ENCODE data around the gene RESF1.
"Not testable (repeated sequence)": the region's sequence is repeated elsewhere in the genome, so short reads cannot be mapped to it uniquely, and the experiment has no call there.

The RESF1 gene, protein sequence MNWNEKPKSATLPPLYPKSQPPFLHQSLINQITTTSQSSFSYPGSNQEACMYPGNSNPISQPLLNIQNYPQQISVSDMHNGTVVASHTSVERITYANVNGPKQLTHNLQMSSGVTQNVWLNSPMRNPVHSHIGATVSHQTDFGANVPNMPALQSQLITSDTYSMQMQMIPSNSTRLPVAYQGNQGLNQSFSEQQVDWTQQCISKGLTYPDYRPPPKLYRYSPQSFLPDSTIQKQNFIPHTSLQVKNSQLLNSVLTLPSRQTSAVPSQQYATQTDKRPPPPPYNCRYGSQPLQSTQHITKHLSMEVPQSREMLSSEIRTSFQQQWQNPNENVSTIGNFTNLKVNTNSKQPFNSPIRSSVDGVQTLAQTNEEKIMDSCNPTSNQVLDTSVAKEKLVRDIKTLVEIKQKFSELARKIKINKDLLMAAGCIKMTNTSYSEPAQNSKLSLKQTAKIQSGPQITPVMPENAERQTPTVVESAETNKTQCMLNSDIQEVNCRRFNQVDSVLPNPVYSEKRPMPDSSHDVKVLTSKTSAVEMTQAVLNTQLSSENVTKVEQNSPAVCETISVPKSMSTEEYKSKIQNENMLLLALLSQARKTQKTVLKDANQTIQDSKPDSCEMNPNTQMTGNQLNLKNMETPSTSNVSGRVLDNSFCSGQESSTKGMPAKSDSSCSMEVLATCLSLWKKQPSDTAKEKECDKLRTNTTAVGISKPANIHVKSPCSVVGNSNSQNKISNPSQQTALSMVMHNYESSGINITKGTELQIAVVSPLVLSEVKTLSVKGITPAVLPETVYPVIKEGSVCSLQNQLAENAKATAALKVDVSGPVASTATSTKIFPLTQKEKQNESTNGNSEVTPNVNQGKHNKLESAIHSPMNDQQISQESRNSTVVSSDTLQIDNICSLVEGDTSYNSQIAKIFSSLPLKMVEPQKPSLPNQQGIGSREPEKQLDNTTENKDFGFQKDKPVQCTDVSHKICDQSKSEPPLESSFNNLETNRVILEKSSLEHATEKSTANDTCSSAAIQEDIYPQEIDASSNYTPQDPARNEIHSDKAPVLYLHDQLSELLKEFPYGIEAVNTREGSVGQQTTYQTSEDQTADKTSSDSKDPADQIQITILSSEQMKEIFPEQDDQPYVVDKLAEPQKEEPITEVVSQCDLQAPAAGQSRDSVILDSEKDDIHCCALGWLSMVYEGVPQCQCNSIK (N-terminal part only)

DNA sequence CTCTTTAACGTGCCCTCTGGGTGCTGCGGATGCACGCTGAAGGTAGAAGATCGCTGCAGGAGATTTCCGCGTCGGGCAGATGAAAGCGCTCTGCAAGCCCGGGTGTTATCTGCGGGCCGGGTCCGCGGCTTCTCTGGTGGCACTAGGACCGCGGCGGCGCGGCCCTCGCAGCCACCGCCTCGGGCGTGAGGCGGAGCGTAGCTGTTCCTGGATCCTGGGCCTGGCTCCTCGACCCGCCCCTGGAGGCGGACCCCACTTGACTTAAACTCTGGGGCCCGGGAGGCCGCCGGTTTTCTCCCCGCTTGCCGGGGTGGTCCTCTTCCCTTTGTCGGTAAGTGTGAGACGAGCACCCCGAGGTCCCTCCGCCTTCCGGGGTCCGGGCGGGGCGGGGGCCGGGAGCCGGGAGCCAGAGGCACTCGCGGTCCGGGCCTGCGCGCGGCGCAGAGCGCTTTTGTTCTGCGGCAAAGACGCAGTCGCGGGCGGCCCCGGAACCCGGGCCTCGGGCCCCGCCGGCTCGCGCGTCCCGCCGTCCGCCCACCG is at the start of gene RESF1:
Gene RESF1, plus strand, starts transcription at position 255 of the 540 bp plus-strand sequence. CDS start 21,541 bp downstream, outside the sequence.
- peak; percentile 91 for DNase-seq

DNA sequence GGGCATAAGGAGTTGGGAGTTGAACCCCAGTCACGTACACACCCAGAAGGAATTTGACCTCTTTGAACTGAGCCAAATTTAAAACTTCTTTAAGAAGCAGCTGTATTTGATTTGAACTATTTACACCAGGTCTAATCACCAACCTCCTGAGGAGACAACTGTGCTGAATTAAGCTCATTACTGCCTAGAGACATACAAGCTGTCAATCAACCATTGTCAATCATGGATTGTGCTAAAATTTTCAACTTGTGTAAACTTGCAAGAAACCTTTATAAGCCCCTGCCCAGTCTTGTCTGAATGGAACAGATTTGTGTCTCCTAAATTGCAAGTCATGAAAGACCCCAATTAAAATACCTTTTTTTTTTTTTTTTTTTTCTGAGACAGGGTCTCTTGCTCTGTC is 44.3 kb upstream of the RESF1 start:
- DNase-seq = no peak

DNA sequence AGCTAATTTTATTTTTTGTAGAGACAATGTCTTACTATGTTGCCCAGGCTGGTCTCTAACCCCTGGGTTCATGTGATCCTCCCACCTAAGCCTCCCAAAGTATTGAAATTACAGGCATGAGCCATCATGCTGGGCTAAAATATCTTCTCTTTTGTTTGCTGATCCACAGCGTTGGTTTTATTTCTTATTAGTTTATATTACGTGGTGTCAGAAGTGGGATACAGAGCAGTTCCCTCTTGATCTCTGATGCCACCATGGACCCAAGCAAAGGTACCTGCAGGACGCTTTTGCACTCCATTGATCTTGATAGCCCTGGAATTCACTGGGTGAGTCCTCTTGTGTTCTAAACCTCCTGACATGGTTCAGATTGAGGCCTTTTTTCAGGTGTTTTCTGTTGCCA is 43.8 kb upstream of the RESF1 start:
- no peak for DNase-seq

DNA sequence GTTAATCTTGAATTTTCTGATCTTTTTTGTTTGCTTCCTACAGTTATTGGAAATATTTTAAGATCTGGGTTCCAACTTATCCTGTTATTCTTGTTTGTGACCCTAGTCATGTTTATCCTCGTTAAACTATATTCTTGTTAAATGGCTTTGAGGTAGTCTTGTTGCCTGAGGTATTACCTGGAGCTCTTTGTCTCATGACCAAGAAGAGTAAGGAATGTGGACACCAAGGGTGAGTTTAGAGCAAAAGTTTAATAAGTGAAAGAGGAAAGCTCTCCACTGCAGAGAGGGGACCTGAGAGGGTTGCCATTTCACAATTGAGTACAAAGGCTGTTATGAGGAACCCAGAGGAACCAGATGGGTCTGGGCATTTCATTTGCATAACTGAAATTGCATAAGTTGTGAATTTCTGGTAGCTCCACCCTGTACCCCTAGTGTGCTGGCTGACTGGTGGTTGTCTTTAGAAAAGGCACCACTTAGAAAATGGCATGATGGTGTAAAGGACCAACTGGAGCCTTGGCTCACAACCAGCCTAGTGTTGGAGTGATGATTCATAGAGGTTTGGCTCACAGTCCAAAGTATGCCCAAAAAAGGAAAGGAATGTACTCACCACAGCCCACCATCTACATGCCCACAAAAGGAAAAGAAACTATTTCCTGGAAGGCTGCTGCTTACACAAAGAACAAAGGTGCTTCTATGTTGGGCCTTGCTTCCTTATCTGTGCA is 36.7 kb upstream of the RESF1 start:
- DNase-seq = no peak

DNA sequence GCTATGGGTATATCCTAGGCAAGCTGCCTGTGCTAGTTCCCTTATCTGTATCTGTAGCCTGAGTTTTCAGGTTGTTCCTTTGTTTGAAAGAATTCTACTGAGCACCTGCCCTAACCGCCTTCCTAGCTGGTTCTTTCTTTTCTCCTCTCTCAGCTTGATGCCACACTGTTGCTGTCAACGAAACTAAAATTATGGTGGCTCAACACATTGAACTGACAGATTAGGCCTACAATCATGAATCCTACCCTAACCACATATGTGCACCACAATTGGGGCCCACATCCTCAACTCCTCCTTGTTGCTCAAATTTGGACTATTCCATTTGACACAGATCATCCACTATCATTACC is 36.2 kb upstream of the RESF1 start:
- no peak for DNase-seq

DNA sequence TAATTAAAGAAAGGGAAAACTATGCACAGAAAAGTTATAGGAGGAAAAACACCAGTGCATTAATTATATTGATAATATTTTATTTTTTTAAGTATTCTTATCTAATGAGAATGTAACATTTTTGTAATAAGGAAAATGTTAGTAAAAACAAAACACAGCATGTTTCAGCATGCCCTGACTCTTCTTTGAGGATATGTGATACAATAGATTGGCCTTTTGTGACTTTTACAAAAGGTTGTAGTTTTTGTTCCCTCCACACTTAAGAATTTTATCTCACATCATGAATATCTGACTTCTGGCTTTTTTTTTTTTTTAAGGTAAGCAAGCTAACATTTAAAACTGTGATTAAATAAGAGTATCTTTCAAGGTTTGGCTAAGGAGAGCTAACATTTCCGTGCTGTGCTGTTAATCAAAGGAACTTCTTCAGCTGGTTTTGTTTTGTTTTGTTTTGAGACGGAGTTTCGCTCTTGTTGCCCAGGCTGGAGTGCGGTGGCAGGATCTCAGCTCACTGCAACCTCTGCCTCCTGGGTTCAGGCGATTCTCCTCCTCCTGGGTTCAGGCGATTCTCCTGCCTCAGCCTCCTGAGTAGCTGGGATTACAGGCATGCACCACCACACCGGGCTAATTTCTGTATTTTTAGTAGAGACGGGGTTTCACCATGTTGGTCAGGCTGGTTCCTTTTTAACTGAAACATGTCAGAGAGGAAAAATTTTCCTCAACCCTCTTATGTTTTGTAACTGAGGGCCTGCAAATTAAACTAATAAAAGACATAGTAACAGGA is 30.8 kb upstream of the RESF1 start:
- peak; percentile 63 for DNase-seq

DNA sequence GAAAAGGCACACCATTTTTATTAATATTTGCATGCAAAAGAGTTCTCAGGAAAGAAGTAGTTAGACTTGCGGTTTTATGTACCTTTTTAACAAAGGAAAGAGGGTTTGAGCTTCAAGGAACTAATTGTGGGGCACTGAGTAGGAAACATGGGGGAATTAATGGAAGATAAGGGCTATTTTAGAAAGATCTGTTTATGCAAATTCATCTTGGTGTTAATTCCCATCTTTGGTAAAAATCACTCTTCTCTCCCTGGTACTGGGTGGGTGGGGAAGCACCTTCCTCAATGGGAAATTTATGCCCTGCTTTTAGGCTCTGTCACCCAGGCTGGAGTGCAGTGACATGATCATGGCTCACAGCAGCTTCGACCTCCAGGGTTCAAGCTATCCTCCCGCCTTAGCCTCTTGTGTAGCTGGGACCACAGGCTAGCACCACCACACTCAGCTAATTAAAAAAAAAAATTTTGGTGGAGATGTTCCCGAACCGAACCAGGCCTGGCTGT is 30.1 kb upstream of the RESF1 start:
- DNase-seq = no peak

DNA sequence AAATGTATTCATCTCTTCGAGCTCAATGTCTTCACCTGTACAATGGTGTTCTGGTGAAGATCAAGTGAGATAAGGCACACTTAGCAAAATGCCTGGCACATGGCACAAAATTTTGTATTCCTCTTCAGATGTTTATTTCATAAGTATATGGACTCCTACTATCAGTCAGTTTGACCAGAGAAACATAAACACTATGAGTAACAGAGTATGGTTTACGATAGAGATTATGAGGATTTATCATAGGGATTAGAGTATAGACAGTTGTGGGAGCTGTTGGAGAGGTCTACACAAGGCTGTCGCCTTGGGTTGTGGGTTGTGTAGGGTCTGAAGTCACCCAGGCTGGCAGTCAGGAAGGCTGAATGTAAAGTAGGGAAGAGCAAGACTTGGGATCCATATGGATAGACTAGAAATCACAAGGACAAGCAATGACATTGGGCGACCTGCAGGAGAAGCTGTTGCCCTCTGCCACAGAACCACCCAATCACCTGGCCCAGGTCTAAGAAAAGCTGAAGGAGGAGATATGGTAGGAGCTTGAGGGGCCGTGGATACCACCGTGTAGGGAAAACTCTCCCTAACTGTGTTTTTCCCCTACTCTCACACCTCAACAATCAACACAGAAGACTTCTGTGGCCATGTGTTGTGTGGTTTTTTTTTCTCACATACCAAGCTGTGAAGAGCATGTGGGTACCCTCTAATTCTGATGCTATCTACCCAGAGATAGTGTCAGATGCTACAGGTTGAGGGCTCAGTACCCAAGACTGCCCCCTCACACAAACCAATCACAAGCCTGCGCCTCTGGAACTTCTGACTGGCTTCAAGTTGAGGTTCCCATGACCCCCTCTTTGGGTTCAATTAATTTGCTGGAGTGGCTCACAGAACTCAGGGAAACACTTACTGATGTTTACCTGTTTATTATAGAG is 27.2 kb upstream of the RESF1 start:
- DNase-seq = no peak

DNA sequence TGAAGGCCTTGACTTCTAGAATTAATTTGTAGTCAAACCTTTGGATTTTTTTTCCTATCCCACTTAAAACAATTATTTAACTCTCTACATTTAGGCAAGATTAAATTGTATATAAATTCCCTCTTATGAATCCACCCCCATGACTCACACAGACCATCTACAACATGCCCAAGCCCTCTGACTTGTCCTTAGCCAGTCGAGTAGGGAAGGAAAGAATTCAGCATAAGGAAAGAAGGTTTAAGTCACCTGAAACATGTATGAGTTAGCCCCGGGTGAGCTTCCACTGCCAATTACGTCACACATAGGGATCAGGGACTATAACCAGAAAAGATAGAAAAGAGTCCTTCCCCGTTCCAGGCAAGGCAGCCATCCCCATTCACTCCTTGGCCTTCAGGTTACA is 14.9 kb upstream of the RESF1 start:
- no peak for DNase-seq

DNA sequence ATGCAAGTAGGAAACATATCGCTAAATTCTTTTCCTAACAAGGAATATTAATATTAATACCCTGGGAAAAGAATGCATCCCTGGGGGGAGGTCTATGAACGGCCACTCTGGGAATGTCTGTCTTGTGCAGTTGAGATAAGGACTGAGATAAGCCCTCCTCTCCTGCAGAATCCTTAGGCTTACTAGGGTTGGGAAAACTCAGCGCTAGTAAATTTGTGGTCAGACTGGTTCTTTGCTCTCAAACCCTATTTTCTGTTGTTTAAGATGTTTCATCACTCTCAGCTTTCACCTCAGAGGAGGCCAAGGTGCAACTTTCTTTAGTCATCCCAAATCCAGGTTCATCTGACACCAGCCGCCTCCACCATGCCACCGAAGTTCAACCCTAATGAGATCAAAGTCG is 11.2 kb upstream of the RESF1 start:
- DNase-seq = no peak

DNA sequence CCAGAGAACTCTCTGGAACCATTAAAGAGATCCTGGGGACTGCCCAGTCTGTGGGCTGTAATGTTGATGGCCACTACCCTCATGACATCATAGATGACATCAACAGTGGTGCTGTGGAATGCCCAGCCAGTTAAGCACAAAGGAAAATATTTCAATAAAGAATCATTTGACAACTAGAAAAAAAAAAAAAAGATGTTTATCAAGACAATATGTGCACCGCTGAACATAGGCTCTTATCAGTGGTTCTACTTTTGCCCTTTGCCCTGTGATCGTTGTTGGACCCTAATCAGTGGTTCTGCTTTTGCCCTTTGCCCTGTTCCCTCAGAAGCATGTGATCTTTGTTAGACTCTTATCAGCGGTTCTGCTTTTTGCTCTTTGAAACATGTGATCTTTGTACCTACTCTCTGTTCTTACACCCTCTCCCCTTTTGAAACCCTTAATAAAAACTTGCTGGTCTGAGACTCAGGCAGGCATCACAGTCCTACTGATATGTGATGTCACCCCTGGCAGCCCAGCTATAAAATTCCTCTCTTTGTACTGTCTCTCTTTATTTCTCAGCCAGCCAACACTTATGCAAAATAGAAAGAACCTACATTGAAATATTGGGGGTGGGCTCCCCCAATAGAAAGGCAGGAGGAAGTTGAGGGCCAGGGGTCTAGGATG is 10.4 kb upstream of the RESF1 start:
- not testable (repeated sequence) for DNase-seq

DNA sequence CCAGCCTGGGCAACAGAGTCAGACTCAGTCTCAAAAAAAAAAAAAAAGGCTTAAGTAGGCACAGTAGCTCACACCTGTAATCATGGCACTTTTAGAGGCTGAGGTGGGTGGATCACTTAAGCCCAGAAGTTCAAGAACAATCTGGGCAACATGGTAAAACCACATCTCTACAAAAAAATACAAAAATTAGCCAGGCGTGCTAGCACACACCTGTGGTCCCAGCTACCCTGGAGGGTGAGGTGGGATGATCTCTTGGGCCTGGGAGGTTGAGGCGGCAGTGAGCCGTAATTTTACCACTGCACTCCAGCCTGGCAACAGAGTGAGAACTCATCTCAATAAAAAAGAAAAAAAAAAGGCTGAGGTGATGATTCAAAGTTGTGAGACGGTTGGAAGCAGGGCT is 9.1 kb upstream of the RESF1 start:
- no peak for DNase-seq

DNA sequence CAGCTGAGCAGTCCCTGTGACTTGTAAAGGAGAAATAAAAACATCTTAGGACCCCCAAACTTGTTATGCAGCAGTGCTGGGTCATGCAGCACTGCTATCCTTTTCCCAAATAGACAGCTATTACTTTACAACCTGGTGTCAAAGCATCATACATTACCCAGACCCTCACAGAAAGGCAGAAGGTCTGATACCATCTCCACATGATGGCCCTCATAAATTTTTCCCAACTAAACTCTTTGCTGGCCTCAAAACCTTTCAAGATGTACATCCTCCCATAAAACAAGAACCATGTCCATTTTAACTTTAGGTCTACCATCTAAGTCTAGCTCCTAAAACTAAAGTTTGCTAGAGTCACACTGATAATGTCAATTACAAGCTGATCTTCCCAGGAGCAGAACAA is 8.7 kb upstream of the RESF1 start:
- DNase-seq = no peak

DNA sequence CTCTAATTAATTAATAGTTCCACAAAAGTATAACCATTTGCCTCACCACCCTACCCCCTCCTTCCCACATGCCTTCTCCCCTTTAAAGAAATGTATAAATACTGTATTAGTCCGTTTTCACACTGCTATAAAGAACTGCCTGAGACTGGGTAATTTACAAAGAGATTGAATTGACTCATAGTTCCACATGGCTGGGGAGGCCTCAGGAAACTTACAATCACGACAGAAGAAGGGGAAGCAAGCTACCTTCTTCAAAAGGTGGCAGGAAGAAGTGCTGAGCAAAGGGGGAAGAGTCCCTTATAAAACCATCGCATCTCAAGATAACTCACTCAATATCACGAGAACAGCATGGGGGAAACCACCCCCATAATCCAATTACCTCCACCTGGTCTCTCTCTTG is 8.2 kb upstream of the RESF1 start:
- DNase-seq = no peak

DNA sequence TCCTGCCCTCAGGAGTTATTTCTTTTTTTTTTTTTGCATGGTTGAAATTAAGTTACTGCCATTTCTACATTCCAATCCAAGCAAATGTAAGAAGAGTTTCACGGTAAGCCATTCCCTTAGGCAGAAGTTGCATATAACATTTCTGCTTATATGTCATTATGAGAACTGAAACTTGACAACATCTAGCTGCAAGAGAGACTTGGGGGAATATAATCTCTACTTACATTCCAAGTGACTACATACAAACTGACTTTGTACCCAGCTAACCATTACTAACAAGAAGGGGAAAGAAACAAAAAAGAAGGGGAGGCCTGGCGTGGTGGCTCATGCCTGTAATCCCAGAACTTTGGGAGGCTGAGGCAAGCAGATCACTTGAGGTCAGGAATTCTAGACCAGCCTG is 7.3 kb upstream of the RESF1 start:
- no peak for DNase-seq

DNA sequence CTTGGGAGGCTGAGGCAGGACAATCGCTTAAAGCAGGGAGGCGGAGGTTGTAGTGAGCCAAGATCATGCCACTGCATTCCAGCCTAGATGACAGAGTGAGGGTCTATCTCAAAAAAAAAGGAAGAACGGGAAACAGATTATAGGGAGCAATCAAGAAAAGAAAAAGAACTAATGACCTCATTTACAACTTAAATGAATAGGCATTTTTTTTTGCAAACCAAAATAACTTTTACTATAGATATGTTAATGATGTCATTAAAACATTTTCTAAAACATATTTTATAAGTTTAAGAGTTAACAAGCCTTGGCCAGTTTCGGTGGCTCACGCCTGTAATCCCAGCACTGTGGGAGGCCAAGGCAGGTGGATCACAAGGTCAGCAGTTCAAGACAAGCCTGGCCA is 6.8 kb upstream of the RESF1 start:
- no peak for DNase-seq

DNA sequence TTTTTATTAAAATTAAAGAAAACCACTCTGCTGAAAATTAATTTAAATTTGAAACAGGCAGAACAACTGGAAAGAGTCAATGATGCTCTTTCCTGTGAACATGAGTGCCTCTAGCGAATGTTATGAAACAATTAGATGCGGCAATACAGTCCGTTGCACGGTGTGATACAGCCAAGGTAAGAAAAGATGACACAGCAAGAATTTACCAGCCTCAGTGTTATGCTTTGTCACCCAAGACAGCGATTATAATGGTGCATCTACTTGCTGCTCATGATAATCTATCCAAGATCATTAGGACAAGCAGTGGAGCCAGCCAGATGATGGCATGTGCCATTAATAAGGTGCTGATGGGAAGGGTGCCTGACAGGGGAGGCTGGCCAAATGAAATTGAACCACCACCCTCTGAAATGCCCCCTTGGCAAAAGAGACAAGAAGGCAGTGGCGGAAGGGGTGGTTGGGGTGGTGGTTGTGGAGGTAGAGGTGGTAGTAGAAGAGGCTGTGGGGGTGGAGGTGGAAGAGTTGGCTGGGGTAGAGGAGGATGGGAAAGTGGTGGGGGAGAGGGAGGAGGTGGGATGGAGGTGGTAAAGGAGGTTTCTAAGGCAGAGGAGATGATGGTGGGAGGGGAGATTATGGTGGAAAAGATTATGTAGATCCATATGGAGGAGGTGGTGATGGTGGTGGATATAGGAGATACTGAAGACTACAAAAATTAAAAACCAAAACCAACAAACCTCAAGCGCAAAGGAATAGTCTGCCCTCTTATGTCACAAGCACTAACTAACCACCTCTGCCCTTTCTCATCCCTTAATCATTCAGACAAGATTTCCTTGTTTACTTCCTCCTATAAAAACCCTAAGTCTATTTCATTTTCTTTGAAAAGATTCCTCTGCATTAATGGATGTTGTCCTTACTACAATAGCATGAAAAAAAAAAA is 4.0 kb upstream of the RESF1 start:
- DNase-seq = no peak

DNA sequence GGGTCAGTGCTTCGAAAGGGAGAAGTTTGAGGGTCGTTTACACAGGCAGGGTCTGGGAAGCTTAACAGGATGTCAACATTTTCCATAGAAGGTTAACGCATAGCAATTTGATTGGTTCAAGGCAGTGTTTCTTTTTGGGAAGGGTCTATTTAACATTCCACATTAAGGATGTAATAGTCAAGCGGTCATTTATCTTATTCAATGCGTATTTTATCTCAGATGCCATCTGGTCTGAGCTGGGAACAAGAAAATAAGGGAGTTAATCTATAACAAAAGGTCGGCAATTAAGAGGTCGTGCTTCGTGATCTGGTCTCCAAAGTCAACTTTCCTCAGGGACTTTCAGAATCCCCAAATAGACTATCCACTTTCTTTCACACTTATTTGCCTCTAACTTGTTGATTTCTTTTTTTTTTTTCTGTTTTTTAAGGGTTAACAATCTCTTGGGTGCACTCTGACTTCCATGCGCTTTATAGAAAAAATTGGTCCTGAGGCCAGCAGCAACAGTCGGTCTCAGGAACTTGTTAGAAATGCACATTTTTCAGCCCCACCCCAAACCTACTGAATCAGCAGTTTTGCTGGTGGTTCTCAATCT is 550 bp upstream of the RESF1 start:
- no peak for DNase-seq
